Large intestine (tissue), 1 donor: ENCODE data around the gene FNBP1L. TPM values are rescaled to one million over a fixed set of nuclear protein-coding genes. Genes with fewer than 3 reads are reported as not detected.

Experiments
- polyA plus RNA-seq: library from polyadenylated mRNA; unstranded; fragments of 120-200 nt; gene quantifications from one replicate; pipeline ENCODE4 v1.2.1, GENCODE V29; 2013

The FNBP1L gene
- polyA plus RNA-seq, 1 donor, result 79.5 TPM

Other genes with a start within 250 kb of the FNBP1L start
- gene DR1, start 102.2 kb upstream of the FNBP1L start, polyA plus RNA-seq, result 42.1 TPM
- gene BCAR3, start 233.7 kb downstream of the FNBP1L start, polyA plus RNA-seq, result 11.7 TPM